Measurements from ENCODE around the gene SLC4A1. TPM values are rescaled to one million over a fixed set of nuclear protein-coding genes. Genes with fewer than 3 reads are reported as not detected.

SLC4A1 gene
- total and polyA plus RNA-seq, 2 experiments from 2014 or later, result not detected

GRCh38 chr17:44205962-44206824, 61.7 kb downstream of the SLC4A1 start:
- no peak for TF ChIP-seq CTCF (IDR thresholded peaks at IDR 0.05; ENCODE audit: low read depth, low read length)
- Histone ChIP-seq H3K4me3 (no peak overlapping the region), H3K27ac (peak overlapping the region; percentile 48), H3K4me1 (ENCODE audit: low read depth) (no peaks in the 10 kb centered on the region), H3K36me3 (peaks cover 19% of the 10 kb centered on the region), H3K9me3 (ENCODE audit: low read depth) (no peaks in the 10 kb centered on the region), H3K27me3 (no peaks in the 10 kb centered on the region)
- DNase-seq (ENCODE audit: low read depth in 1 of 2, low spot score in 1 of 2), result no peak

GRCh38 chr17:44204441-44204882, 63.5 kb downstream of the SLC4A1 start:
- Histone ChIP-seq H3K9me3 (ENCODE audit: low read depth) (no peaks in the 10 kb centered on the region), H3K36me3 (peaks cover 19% of the 10 kb centered on the region), H3K4me3 (no peak overlapping the region), H3K4me1 (ENCODE audit: low read depth) (no peaks in the 10 kb centered on the region), H3K27me3 (no peaks in the 10 kb centered on the region), H3K27ac (no peak overlapping the region)
- DNase-seq (ENCODE audit: low read depth in 1 of 2, low spot score in 1 of 2), result peak in 1 of 2 donors; percentile 61
- TF ChIP-seq CTCF (IDR thresholded peaks at IDR 0.05; ENCODE audit: low read depth, low read length), result no peak

GRCh38 chr17:44203731-44204440, 64.0 kb downstream of the SLC4A1 start:
- peak; percentile 62 to 75 for DNase-seq (ENCODE audit: low read depth in 1 of 2, low spot score in 1 of 2)
- no peaks in the 10 kb centered on the region for H3K4me1 ChIP-seq (ENCODE audit: low read depth)
- no peaks in the 10 kb centered on the region for H3K9me3 ChIP-seq (ENCODE audit: low read depth)
- no peaks in the 10 kb centered on the region for H3K27me3 ChIP-seq
- TF ChIP-seq CTCF (IDR thresholded peaks at IDR 0.05; ENCODE audit: low read depth, low read length), result peak; percentile 78
- no peak overlapping the region for H3K4me3 ChIP-seq
- no peak overlapping the region for H3K27ac ChIP-seq
- H3K36me3 ChIP-seq, result peaks cover 14% of the 10 kb centered on the region

- H3K9me3 ChIP-seq (ENCODE audit: low read depth), result no peaks in the 10 kb centered on the region
- no peak for TF ChIP-seq CTCF (IDR thresholded peaks at IDR 0.05; ENCODE audit: low read depth, low read length)
- peaks cover 5% of the 10 kb centered on the region for H3K4me1 ChIP-seq (ENCODE audit: low read depth)
- peaks cover 5% of the 10 kb centered on the region for H3K36me3 ChIP-seq
- H3K27me3 ChIP-seq, result no peaks in the 10 kb centered on the region
- H3K27ac ChIP-seq, result peak overlapping the region; percentile 35
- no peak for DNase-seq (ENCODE audit: low read depth in 1 of 2, low spot score in 1 of 2)
- H3K4me3 ChIP-seq, result no peak overlapping the region
Measured at GRCh38 chr17:44202756-44203155, 65.2 kb downstream of the SLC4A1 start.

GRCh38 chr17:44200478-44201155, 67.3 kb downstream of the SLC4A1 start:
- TF ChIP-seq CTCF (IDR thresholded peaks at IDR 0.05; ENCODE audit: low read depth, low read length), result no peak
- Histone ChIP-seq H3K4me3 (peak overlapping the region; percentile 61), H3K9me3 (ENCODE audit: low read depth) (no peaks in the 10 kb centered on the region), H3K36me3 (peaks cover under 1% of the 10 kb centered on the region), H3K4me1 (ENCODE audit: low read depth) (peaks cover 6% of the 10 kb centered on the region), H3K27ac (peak overlapping the region; percentile 92), H3K27me3 (no peaks in the 10 kb centered on the region)
- DNase-seq (ENCODE audit: low read depth in 1 of 2, low spot score in 1 of 2), result peak in 1 of 2 donors; percentile 80
